ENCODE results near the gene RIMS4.
A peak's percentile ranks its signal among the peaks of the same experiment; 100 is the strongest.
"Not testable (repeated sequence)": the region's sequence is repeated elsewhere in the genome, so short reads cannot be mapped to it uniquely, and the experiment has no call there.

RIMS4 gene

GRCh38 chr20:44795836-44796235 is 14.5 kb downstream of the RIMS4 start:
- no peak for DNase-seq

- DNase-seq = no peak
Observed at GRCh38 chr20:44792796-44793195, 17.6 kb downstream of the RIMS4 start.

- no peak for DNase-seq
Observed at GRCh38 chr20:44790638-44791393, 19.5 kb downstream of the RIMS4 start.

- DNase-seq = no peak
Observed at GRCh38 chr20:44788706-44789456, 21.5 kb downstream of the RIMS4 start.

GRCh38 chr20:44787299-44787698 is 23.0 kb downstream of the RIMS4 start:
- no peak for DNase-seq

- DNase-seq = no peak
Observed at GRCh38 chr20:44785768-44786167, 24.6 kb downstream of the RIMS4 start.

GRCh38 chr20:44784688-44785087 is 25.7 kb downstream of the RIMS4 start:
- DNase-seq = no peak

GRCh38 chr20:44781791-44782190 is 28.6 kb downstream of the RIMS4 start:
- DNase-seq = no peak

- DNase-seq = no peak
Observed at GRCh38 chr20:44781118-44781517, 29.2 kb downstream of the RIMS4 start.

GRCh38 chr20:44780226-44780625 is 30.1 kb downstream of the RIMS4 start:
- DNase-seq = peak; percentile 51

- peak; percentile 8 for DNase-seq
Observed at GRCh38 chr20:44776980-44777379, 33.4 kb downstream of the RIMS4 start.

- DNase-seq = no peak
Observed at GRCh38 chr20:44773070-44773829, 37.1 kb downstream of the RIMS4 start.

- no peak for DNase-seq
Observed at GRCh38 chr20:44772636-44773035, 37.7 kb downstream of the RIMS4 start.

- no peak for DNase-seq
Observed at GRCh38 chr20:44771172-44771535, 39.2 kb downstream of the RIMS4 start.

GRCh38 chr20:44770484-44771171 is 39.7 kb downstream of the RIMS4 start:
- no peak for DNase-seq

- no peak for DNase-seq
Observed at GRCh38 chr20:44769481-44769863, 40.9 kb downstream of the RIMS4 start.

- DNase-seq = no peak
Observed at GRCh38 chr20:44768854-44769480, 41.4 kb downstream of the RIMS4 start.

- DNase-seq = no peak
Observed at GRCh38 chr20:44768256-44768655, 42.1 kb downstream of the RIMS4 start.

- no peak for DNase-seq
Observed at GRCh38 chr20:44765701-44766347, 44.5 kb downstream of the RIMS4 start.

GRCh38 chr20:44765091-44765490 is 45.3 kb downstream of the RIMS4 start:
- DNase-seq = no peak

GRCh38 chr20:44763798-44764197 is 46.5 kb downstream of the RIMS4 start:
- DNase-seq = not testable (repeated sequence)
